Measurements from ENCODE around the gene FERMT3.

GRCh38 chr11:64252003-64252872, 45.7 kb downstream of the FERMT3 start:
- TF ChIP-seq CTCF (IDR thresholded peaks at IDR 0.05; ENCODE audit: low read depth, low read length, poor library complexity, severe bottlenecking) (peak; percentile 76), EZH2phosphoT487 (IDR thresholded peaks at IDR 0.05; ENCODE audit: borderline replicate concordance, low read length) (no peak)
